NCI-H2196 treated with DMSO at 0.1 percent for 48 hours (cell line): Measurements from ENCODE around the gene BLVRB.
A peak's percentile ranks its signal among the peaks of the same experiment; 100 is the strongest.

Experiments
- DNase-seq: peaks from one replicate; lab custom pipeline; 2025; ENCODE audit not compliant: unreplicated experiment; lab: John Stamatoyannopoulos, UW

BLVRB gene

GRCh38 chr19:40424637-40425449 is 40.7 kb downstream of the BLVRB start:
- no peak for DNase-seq

- no peak for DNase-seq
Observed at GRCh38 chr19:40423938-40424337, 41.6 kb downstream of the BLVRB start.

- no peak for DNase-seq
Observed at GRCh38 chr19:40422748-40423566, 42.6 kb downstream of the BLVRB start.

GRCh38 chr19:40421993-40422747 is 43.4 kb downstream of the BLVRB start:
- DNase-seq, result no peak

- peak; percentile 82 for DNase-seq
Observed at GRCh38 chr19:40420766-40421765, 44.5 kb downstream of the BLVRB start.

- no peak for DNase-seq
Observed at GRCh38 chr19:40420451-40420765, 45.1 kb downstream of the BLVRB start.

GRCh38 chr19:40419780-40420179 is 45.8 kb downstream of the BLVRB start:
- DNase-seq, result no peak

- DNase-seq, result no peak
Observed at GRCh38 chr19:40419066-40419612, 46.4 kb downstream of the BLVRB start.

- DNase-seq, result no peak
Observed at GRCh38 chr19:40418040-40418439, 47.5 kb downstream of the BLVRB start.

- DNase-seq, result no peak
Observed at GRCh38 chr19:40417643-40417981, 47.9 kb downstream of the BLVRB start.

GRCh38 chr19:40416918-40417642 is 48.5 kb downstream of the BLVRB start:
- no peak for DNase-seq

- no peak for DNase-seq
Observed at GRCh38 chr19:40415768-40416167, 49.8 kb downstream of the BLVRB start.

GRCh38 chr19:40414542-40415535 is 50.7 kb downstream of the BLVRB start:
- DNase-seq, result no peak

GRCh38 chr19:40413291-40413845 is 52.2 kb downstream of the BLVRB start, which contains the start of gene PRX:
Gene PRX (minus strand): TSS chr19:40413378. CDS start chr19:40407932, 5,446 bp downstream.
- no peak for DNase-seq

GRCh38 chr19:40412866-40413265 is 52.7 kb downstream of the BLVRB start:
- DNase-seq, result no peak

GRCh38 chr19:40411958-40412499 is 53.5 kb downstream of the BLVRB start:
- no peak for DNase-seq

GRCh38 chr19:40411125-40411842 is 54.3 kb downstream of the BLVRB start:
- DNase-seq, result no peak
